Measurements from ENCODE around the gene HEPN1.
"Not testable (repeated sequence)": the region's sequence is repeated elsewhere in the genome, so short reads cannot be mapped to it uniquely, and the experiment has no call there.

HEPN1 gene

DNA sequence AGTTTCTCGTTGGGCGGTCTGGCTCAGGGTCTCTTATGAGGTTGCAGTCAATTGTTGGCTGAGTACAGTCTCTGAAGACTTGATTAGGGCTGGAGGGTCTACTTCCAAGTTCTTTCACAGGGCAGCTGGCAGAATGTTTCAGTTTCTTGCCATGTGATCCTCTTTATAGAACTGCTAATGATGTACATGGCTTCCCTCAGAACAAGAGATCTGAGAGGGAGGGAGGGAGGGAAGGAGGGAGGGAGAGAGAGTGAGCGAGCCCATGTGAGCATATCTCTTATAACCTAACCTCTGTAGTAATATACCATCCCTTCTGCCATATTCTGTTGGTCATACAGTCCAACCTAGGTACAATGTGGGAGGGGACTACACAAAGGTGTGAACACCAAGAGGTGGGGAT lies 32.3 kb downstream of the HEPN1 start:
- TF ChIP-seq, protein P1, sequence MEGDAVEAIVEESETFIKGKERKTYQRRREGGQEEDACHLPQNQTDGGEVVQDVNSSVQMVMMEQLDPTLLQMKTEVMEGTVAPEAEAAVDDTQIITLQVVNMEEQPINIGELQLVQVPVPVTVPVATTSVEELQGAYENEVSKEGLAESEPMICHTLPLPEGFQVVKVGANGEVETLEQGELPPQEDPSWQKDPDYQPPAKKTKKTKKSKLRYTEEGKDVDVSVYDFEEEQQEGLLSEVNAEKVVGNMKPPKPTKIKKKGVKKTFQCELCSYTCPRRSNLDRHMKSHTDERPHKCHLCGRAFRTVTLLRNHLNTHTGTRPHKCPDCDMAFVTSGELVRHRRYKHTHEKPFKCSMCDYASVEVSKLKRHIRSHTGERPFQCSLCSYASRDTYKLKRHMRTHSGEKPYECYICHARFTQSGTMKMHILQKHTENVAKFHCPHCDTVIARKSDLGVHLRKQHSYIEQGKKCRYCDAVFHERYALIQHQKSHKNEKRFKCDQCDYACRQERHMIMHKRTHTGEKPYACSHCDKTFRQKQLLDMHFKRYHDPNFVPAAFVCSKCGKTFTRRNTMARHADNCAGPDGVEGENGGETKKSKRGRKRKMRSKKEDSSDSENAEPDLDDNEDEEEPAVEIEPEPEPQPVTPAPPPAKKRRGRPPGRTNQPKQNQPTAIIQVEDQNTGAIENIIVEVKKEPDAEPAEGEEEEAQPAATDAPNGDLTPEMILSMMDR (IDR thresholded peaks at IDR 0.05; ENCODE audit: borderline replicate concordance, insufficient read depth, low read depth, low read length) = no peak
- H3K4me3 ChIP-seq (ENCODE audit: low read depth, low read length) = no peak overlapping the region

DNA sequence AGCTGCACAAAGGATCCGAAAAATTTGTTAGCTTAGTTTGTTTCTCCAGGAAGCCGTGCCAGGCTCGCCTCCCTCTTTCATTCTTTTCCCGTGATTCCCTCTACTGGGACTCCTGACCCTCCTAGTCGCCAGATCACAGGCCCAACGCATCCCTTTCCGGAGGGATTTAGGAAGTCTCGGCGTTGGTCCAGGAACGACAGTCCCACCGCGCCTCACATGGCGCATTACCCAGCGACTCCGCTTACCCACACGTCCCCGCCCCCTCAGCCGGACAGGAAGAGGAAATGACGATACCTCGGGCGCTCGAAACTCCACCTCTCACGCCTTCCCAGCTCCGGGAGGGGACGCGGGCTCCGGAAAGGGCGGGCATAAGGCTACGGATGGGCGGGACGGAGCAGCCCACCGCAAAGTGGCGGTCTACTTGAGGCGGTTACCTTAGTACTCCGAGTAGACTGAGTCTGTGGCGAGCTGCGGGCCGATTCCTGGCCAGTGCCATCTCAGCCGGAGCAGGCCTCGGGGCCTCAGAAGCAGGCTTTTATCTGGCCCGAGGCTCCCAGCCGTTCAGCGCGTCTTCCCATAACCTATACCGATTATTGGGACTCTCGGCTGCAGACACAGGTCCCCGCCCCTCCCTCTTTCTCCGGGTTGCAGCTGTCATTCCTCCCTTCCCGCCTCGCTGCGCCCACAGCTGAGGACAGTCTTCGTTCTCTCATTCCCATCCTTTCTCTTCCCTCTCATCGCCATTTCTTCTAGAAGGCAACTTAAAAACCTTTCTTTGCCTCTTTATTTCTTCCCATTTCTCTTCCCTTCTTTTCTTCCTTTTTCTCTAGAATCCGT lies 34.9 kb downstream of the HEPN1 start, which contains the start of gene CCDC15:
Gene CCDC15 (plus strand): TSS at position 450 of the 837 bp plus-strand sequence. CDS start 531 bp downstream, outside the sequence.
- peak within 1 kb of the TSS; percentile 51 for H3K4me3 ChIP-seq (ENCODE audit: low read depth, low read length)
- TF ChIP-seq, protein P1 (IDR thresholded peaks at IDR 0.05; ENCODE audit: borderline replicate concordance, insufficient read depth, low read depth, low read length) = no peak

DNA sequence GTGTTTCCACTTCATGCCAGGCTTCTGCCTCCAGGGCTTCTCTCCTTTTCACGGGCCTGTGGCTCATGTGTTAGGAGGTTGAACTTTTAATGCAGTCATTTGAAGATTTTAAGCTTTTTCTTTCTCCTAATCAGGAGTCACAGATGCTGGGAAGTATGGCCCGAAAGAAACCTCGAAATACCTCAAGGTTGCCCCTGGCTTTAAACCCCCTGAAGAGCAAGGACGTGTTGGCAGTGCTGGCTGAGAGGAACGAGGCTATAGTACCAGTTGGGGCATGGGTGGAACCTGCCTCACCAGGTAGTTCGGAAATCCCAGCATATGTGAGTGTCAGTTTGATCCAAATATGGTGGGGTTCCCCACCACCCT lies 35.5 kb downstream of the HEPN1 start:
- TF ChIP-seq, protein P1 (IDR thresholded peaks at IDR 0.05; ENCODE audit: borderline replicate concordance, insufficient read depth, low read depth, low read length) = no peak
- peak overlapping the region; percentile 51 for H3K4me3 ChIP-seq (ENCODE audit: low read depth, low read length)

DNA sequence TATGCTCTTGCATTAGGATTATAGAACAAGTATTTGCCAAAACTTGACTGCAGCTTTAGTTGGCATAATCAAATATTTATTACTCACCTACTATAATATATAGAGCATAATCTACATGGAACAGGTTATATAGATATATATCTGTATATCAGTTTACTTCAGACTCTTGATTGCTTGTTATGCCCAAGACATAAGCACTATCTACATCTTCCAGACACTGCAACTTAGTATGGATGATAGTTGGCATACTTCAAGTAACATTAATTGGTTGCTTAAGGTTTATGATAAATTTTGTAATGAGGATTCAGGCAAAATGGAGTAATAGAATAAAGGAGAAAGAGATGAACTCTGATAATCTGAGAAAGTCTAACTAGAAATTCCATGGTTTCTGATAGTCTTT lies 36.0 kb downstream of the HEPN1 start:
- TF ChIP-seq, protein P1 (IDR thresholded peaks at IDR 0.05; ENCODE audit: borderline replicate concordance, insufficient read depth, low read depth, low read length) = no peak
- H3K4me3 ChIP-seq (ENCODE audit: low read depth, low read length) = no peak overlapping the region

DNA sequence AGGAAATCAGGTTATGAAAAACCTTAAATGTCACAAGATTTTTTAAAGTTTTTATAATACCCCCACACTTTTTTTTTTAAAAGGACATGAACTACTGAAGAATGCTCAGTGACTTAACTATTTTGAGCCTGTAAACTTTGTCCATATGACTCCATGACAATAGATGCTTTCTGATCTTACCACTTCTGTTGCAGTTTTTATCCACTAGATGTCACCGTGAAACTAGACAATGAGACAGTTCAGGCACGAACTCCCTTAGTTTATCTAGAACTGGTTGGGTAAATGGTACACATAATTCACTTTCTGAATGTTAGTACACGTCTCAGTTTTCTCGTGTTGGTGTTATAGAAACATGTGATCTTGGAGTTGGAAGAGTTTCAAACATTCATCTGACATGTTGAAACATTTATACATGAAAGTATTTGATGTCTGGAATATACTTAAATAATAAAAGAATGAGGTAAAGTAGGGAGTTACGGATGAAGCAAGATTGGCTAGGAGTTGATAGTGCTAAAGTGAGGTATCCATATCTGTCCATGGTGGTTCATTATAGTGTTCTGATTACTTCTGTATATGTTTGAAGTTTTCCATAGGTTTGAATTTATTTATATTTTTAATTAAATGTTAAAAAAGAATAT lies 43.0 kb downstream of the HEPN1 start:
- no peak overlapping the region for H3K4me3 ChIP-seq (ENCODE audit: low read depth, low read length)
- TF ChIP-seq, protein P1 (IDR thresholded peaks at IDR 0.05; ENCODE audit: borderline replicate concordance, insufficient read depth, low read depth, low read length) = peak; percentile 53; the same call in 1 of the 2 replicates

DNA sequence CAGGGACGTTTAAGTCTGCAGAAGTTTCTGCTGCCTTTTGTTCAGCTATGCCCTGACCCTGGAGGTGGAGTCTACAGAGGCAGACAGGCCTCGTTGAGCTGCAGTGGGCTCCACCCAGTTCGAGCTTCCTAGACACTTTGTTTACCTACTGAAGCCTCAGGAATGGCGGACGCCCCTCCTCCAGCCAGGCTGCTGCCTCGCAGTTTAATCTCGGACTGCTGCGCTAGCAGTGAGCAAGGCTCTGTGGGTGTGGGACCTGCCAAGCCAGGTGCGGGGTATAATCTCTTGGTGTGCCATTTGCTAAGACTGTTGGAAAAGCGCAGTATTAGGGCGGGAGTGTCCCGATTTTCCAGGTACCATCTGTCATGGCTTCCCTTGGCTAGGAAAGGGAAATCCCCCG lies 49.1 kb downstream of the HEPN1 start:
- not testable (repeated sequence) for H3K4me3 ChIP-seq (ENCODE audit: low read depth, low read length)
